GM19438 (cell line): Measurements from ENCODE around the gene ACOT7.
A peak's percentile ranks its signal among the peaks of the same experiment; 100 is the strongest.

Experiments
- ATAC-seq: cut with Tn5 transposase; IDR thresholded peaks from one replicate; pipeline ENCODE4 v1.9.1; 2021; ENCODE audit warnings: low read depth; ENCODE audit not compliant: unreplicated experiment

The ACOT7 gene

GRCh38 chr1:6273380-6273891 is 120.1 kb downstream of the ACOT7 start:
- ATAC-seq: no peak

- ATAC-seq: no peak
These were observed 120.7 kb downstream of the ACOT7 start for GRCh38 chr1:6272868-6273267.

- ATAC-seq: no peak
These were observed 121.1 kb downstream of the ACOT7 start for GRCh38 chr1:6272452-6272851.

GRCh38 chr1:6271554-6271953 is 122.0 kb downstream of the ACOT7 start:
- no peak for ATAC-seq

- ATAC-seq: no peak
These were observed 122.6 kb downstream of the ACOT7 start for GRCh38 chr1:6271006-6271405.

GRCh38 chr1:6270401-6270800 is 123.2 kb downstream of the ACOT7 start:
- ATAC-seq: no peak

GRCh38 chr1:6269720-6270400 is 123.7 kb downstream of the ACOT7 start:
- no peak for ATAC-seq

- no peak for ATAC-seq
These were observed 124.3 kb downstream of the ACOT7 start for GRCh38 chr1:6269296-6269695.

GRCh38 chr1:6268415-6268814 is 125.2 kb downstream of the ACOT7 start:
- ATAC-seq: no peak

GRCh38 chr1:6267686-6268322 is 125.8 kb downstream of the ACOT7 start:
- no peak for ATAC-seq

- ATAC-seq: no peak
These were observed 126.9 kb downstream of the ACOT7 start for GRCh38 chr1:6266641-6267040.

GRCh38 chr1:6265151-6265550 is 128.4 kb downstream of the ACOT7 start:
- no peak for ATAC-seq

GRCh38 chr1:6263716-6264115 is 129.9 kb downstream of the ACOT7 start:
- no peak for ATAC-seq

GRCh38 chr1:6262555-6263420 is 130.8 kb downstream of the ACOT7 start:
- ATAC-seq: no peak

- ATAC-seq: no peak
These were observed 132.0 kb downstream of the ACOT7 start for GRCh38 chr1:6261615-6261995.

GRCh38 chr1:6260961-6261614 is 132.5 kb downstream of the ACOT7 start, which contains the start of gene GPR153:
Gene GPR153, minus strand, starts transcription at chr1:6261098. Its CDS starts 6,193 bp downstream, at chr1:6254905.
- ATAC-seq: peak; percentile 28

- peak; percentile 41 for ATAC-seq
These were observed 133.1 kb downstream of the ACOT7 start for GRCh38 chr1:6260433-6260934.

GRCh38 chr1:6259491-6260362 is 133.8 kb downstream of the ACOT7 start:
- ATAC-seq: peak; percentile 65

GRCh38 chr1:6258675-6259074 is 134.9 kb downstream of the ACOT7 start:
- ATAC-seq: no peak
